Activated naive CD8-positive, alpha-beta T cell treated with anti-CD3 and anti-CD28 coated beads, Interleukin-2, amount 50 U/mL, for 24 hours (primary cell): ENCODE measurements around the gene SLC25A1.

Source experiments
- ATAC-seq: fragments of 150-1000 bp; cut with Tn5 transposase; one replicate; pipeline ENCODE4 v1.10.0; 2021
- DNase-seq: peaks from one replicate; pipeline ENCODE4 v3.0.0; 2021
- H3K27ac Mint-ChIP-seq: one replicate; pipeline ENCODE4 v1.8.0; 2021; ENCODE audit warnings: mild to moderate bottlenecking, mixed read lengths
- H3K27me3 Mint-ChIP-seq: one replicate; pipeline ENCODE4 v1.8.0; 2021; ENCODE audit warnings: mixed read lengths
- H3K36me3 Mint-ChIP-seq: one replicate; pipeline ENCODE4 v1.8.0; 2021; ENCODE audit warnings: low read depth, mixed read lengths
- H3K4me1 Mint-ChIP-seq: one replicate; pipeline ENCODE4 v1.8.0; 2021; ENCODE audit warnings: mixed read lengths
- H3K4me3 Mint-ChIP-seq: one replicate; pipeline ENCODE4 v1.8.0; 2021; ENCODE audit warnings: mild to moderate bottlenecking, moderate library complexity, mixed read lengths
- H3K9me3 Mint-ChIP-seq: one replicate; pipeline ENCODE4 v1.8.0; 2021; ENCODE audit warnings: mixed read lengths

Gene SLC25A1

DNA sequence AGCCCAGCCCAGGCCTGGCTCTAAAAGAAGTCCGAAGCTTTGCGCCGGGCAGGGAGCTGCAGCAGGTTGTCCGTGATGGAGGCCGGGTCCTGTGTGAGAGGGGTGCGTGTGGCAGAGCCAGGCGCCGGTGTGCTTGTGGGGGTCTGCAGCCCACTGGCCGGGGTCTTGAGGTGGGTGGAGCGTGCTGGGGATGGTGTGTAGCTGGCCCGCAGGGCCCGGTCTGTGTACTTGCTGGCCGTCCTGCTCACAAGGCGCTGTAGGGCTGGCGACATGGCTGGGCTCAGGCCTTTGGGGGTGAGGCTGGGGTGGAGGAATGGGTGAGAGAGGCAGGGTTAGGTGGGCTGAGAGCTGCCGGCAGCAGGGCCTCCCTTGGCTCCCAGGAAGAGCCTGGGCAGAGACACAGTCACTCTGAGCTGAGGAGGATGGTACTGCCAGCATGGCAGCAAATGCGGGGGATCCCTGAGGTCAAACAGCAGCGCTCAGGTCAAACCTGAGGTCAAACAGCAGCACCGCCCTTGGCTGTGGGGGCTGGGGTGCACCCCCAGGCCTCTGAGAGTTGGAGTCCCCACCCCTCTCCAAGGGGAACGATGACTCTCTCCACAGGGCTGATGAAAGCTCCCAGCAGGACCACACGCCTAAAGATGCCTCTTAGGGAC is 44.2 kb downstream of the SLC25A1 start:
- no peak for DNase-seq
- Mint-ChIP-seq H3K4me3 (no peak overlapping the region), H3K9me3 (no peaks in the 10 kb centered on the region), H3K36me3 (peaks cover 18% of the 10 kb centered on the region), H3K27ac (no peak overlapping the region), H3K27me3 (no peaks in the 10 kb centered on the region), H3K4me1 (no peaks in the 10 kb centered on the region)
- ATAC-seq, result no peak

DNA sequence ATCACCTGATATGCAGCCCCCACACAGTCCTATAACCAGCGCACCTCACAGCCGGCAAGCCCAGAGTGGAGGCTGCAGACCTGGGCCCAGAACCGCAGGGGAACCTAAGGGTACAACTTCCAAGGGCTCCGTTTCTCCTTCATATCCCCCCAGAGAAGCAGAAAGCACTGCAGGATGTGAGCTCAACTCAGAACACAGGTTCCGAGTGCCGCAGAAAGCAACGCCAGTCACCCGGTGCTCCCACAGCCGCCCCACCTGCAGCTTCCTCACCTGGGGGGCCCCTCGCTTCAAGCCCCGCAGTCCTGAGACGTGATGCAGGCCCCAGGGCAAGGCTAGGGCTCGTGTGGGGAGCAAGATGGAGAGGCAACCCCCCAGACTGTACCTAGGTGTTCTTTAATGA is 45.0 kb downstream of the SLC25A1 start:
- no peaks in the 10 kb centered on the region for H3K27me3 Mint-ChIP-seq
- ATAC-seq (peak; percentile 10), DNase-seq (no peak)
- H3K27ac Mint-ChIP-seq, result no peak overlapping the region
- no peak overlapping the region for H3K4me3 Mint-ChIP-seq
- H3K36me3 Mint-ChIP-seq, result peaks cover 17% of the 10 kb centered on the region
- H3K9me3 Mint-ChIP-seq, result no peaks in the 10 kb centered on the region
- H3K4me1 Mint-ChIP-seq, result no peaks in the 10 kb centered on the region

GRCh38 chr22:19132693-19133400 is 45.7 kb downstream of the SLC25A1 start:
- H3K36me3 Mint-ChIP-seq, result peaks cover 17% of the 10 kb centered on the region
- no peak overlapping the region for H3K27ac Mint-ChIP-seq

GRCh38 chr22:19132153-19132552 is 46.4 kb downstream of the SLC25A1 start:
- DNase-seq (no peak), ATAC-seq (no peak)
- Mint-ChIP-seq H3K36me3 (peaks cover 17% of the 10 kb centered on the region), H3K9me3 (no peaks in the 10 kb centered on the region), H3K4me1 (no peaks in the 10 kb centered on the region), H3K4me3 (no peak overlapping the region), H3K27me3 (no peaks in the 10 kb centered on the region), H3K27ac (no peak overlapping the region)

More at GRCh38 chr22:19132693-19133400, 45.7 kb downstream of the SLC25A1 start:
- Mint-ChIP-seq H3K4me3 (no peak overlapping the region), H3K27me3 (no peaks in the 10 kb centered on the region), H3K4me1 (no peaks in the 10 kb centered on the region), H3K9me3 (no peaks in the 10 kb centered on the region)
- DNase-seq (no peak), ATAC-seq (no peak)

- H3K27ac Mint-ChIP-seq, result no peak overlapping the region
- H3K36me3 Mint-ChIP-seq, result peaks cover 15% of the 10 kb centered on the region
These were observed 46.9 kb downstream of the SLC25A1 start for GRCh38 chr22:19131685-19132015.

DNA sequence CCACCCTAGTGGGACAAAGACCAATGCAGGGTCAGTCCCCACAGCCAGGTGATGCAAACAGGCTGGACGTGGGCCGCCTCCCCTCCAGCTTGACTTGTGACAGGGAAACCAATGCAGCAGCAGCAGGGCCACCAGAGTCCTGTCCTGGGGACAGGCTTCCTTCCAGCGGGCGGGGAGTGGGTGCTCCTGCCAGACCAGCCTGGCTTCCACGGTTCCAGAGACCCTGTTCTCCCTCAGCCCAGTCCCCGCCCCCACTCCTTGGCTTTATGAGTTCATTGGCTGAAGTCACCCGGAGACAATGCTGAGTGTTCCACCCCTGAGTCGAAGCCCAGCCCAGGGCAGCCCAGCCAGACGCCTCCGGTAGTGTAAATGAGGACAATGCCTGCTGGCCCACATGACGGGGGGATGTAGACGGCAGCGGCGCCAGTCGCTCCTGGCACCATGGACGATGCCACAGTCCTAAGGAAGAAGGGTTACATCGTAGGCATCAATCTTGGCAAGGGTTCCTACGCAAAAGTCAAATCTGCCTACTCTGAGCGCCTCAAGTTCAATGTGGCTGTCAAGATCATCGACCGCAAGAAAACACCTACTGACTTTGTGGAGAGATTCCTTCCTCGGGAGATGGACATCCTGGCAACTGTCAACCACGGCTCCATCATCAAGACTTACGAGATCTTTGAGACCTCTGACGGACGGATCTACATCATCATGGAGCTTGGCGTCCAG is 47.4 kb downstream of the SLC25A1 start, which contains the start of gene TSSK2:
TSS of gene TSSK2 (plus strand) at position 350 of the 726 bp plus-strand sequence. CDS start at position 442, 92 bp downstream.
- no peak within 1 kb of the TSS for H3K27ac Mint-ChIP-seq

More at GRCh38 chr22:19131685-19132015, 46.9 kb downstream of the SLC25A1 start:
- DNase-seq, result no peak
- Mint-ChIP-seq H3K4me3 (no peak overlapping the region), H3K9me3 (no peaks in the 10 kb centered on the region), H3K27me3 (no peaks in the 10 kb centered on the region), H3K4me1 (no peaks in the 10 kb centered on the region)
- ATAC-seq, result no peak

DNA sequence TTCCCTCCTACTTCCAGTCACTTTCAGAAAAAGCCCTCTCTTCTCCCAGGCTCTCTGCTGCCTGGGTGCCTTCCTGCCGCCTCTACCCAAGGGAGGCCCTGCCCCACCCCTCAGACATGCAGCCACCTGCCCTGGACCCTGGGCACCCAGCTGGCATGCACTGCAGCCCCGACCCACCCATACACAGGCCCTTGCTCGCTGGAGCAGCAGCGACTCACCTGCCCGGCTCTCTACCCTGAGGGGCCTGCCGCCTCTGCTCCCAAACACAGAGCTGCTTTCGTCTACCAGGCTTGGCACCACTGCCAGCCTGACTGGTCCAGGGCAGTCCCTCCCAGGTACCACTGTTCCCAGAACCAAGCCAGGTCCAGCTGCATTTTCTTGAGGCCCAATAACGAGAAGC is 48.7 kb downstream of the SLC25A1 start:
- Mint-ChIP-seq H3K4me3 (no peak overlapping the region), H3K9me3 (no peaks in the 10 kb centered on the region), H3K36me3 (peaks cover 5% of the 10 kb centered on the region), H3K27me3 (no peaks in the 10 kb centered on the region), H3K4me1 (no peaks in the 10 kb centered on the region), H3K27ac (no peak overlapping the region)
- no peak for DNase-seq
- no peak for ATAC-seq

More for the DNA sequence above, 47.4 kb downstream of the SLC25A1 start, which contains the start of gene TSSK2:
- Mint-ChIP-seq H3K4me1 (no peaks in the 10 kb centered on the region), H3K36me3 (peaks cover 11% of the 10 kb centered on the region), H3K27me3 (no peaks in the 10 kb centered on the region), H3K4me3 (no peak within 1 kb of the TSS), H3K9me3 (no peaks in the 10 kb centered on the region)
- ATAC-seq, result no peak
- no peak for DNase-seq

- Mint-ChIP-seq H3K9me3 (no peaks in the 10 kb centered on the region), H3K27me3 (no peaks in the 10 kb centered on the region), H3K4me1 (no peaks in the 10 kb centered on the region), H3K4me3 (no peak overlapping the region), H3K36me3 (peaks cover 5% of the 10 kb centered on the region), H3K27ac (no peak overlapping the region)
- DNase-seq (no peak), ATAC-seq (no peak)
These were observed 49.4 kb downstream of the SLC25A1 start for GRCh38 chr22:19128946-19129727.

DNA sequence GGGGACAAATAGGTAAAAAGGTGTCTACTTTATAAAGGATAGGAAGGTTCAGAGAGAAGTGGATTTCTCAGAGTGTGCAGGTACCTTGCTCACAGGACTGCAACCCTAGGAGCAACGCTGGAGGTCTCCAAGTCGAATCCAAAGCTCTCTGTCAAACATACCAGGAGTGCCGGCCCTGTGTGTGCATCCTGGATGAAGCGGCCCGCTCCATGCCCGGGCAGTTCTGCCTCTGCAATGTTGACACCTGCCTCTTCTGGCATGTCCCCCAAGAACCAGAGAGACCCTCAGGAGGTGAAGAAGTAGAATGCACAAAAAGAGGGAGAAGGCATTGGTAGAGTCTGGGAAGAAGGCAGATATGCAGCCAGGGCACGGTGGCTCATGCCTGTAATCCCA is 50.5 kb downstream of the SLC25A1 start:
- Mint-ChIP-seq H3K9me3 (no peaks in the 10 kb centered on the region), H3K4me1 (peaks cover 5% of the 10 kb centered on the region), H3K27me3 (no peaks in the 10 kb centered on the region), H3K4me3 (no peak overlapping the region), H3K36me3 (peaks cover 3% of the 10 kb centered on the region), H3K27ac (no peak overlapping the region)
- ATAC-seq (no peak), DNase-seq (no peak)

DNA sequence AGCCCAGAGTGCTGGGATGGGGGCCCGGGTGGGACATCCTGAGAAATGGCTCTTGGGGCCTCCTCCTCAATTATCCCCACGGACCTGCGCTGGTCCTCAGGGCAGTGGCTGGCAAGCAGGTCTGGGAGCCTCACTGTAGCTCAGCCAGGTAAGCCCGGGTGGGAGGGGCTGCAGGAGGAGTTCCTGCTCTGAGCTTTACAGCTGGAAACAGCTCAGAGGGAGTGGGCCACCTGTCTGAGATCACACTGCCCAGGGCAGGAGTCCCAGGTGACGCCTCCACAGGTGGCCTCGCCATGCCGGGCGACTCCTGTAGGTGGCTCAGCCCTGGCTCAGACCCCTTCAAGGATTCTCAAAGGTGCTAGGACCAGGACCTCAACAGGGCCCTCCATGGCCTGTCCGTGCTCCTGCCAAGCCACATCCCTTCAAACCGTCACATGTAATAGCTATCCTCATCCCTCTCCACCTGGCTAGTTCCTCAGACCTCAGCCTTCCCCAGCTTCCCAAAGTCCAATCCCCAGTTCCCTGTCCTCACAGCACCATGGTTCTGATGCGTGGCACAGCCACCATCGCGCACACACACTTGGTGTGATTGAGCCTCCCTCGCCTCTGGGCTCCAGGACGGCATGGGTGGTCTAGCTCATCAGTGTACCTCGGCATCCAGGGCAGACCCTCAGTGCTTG is 51.1 kb downstream of the SLC25A1 start:
- H3K4me1 Mint-ChIP-seq, result peaks cover 10% of the 10 kb centered on the region
- H3K27ac Mint-ChIP-seq, result no peak overlapping the region
- H3K36me3 Mint-ChIP-seq, result peaks cover 3% of the 10 kb centered on the region
- H3K27me3 Mint-ChIP-seq, result no peaks in the 10 kb centered on the region
- DNase-seq (no peak), ATAC-seq (no peak)
- H3K9me3 Mint-ChIP-seq, result no peaks in the 10 kb centered on the region
- no peak overlapping the region for H3K4me3 Mint-ChIP-seq

DNA sequence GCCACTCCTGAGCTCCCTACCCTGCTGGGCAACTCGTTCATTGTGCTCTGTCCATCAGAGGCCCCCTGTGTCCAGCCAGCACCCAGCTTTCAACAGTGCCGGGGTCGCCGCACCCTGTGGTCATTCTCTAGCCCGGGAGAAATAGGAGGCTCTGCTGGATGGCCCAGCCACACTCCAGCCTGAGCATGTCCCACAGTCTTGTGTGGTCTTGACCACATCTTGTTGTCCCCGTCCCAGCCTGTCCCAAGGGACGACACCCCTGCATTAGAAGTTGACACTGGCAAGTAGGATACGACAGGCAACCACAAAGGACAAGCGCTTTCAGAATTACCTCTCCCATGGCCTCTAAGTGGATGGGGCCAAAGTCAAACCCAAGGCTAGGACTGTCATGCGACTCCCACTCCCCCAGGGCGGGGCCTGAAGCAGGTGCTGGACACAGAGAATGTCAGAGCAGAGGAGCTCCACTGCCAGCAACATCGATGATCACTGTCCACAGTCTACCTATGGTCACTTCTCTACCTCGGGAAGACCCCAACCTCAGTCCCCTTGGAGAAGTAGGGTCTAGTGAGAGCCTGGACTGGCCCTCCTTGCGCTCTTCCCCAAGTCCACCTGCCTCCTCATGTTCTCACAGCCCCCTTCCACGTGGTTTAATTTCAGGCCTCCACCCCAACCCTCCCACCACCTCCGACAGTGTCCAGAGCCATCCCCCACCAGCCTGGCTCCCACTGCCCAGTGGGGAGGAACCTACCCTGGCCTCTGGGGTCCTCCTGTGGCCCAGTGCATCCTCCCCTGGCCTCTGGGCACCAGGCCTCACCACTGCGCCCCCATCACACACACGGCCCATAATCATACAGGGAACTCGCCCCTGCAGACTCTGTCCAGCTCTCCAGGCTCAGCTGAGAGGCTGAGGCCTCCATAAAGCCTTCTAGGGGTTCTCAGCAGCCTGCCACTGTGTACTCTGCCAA is 51.9 kb downstream of the SLC25A1 start:
- Mint-ChIP-seq H3K9me3 (no peaks in the 10 kb centered on the region), H3K27ac (no peak overlapping the region), H3K36me3 (peaks cover 3% of the 10 kb centered on the region), H3K4me1 (peaks cover 11% of the 10 kb centered on the region), H3K4me3 (no peak overlapping the region), H3K27me3 (no peaks in the 10 kb centered on the region)
- ATAC-seq, result no peak
- no peak for DNase-seq
